GM20431 (cell line): Measurements from ENCODE around the gene PATJ.
"Not testable (repeated sequence)": the region's sequence is repeated elsewhere in the genome, so short reads cannot be mapped to it uniquely, and the experiment has no call there.

Experiments
- in situ Hi-C: fragments of 300-500 bp; cut with MseI, MboI; formaldehyde crosslinking; loops from one replicate; pipeline ENCODE4 v1.15.0; 2020; ENCODE audit warnings: low sequenced_read_pairs; ENCODE audit not compliant: unreplicated experiment

The PATJ gene

DNA sequence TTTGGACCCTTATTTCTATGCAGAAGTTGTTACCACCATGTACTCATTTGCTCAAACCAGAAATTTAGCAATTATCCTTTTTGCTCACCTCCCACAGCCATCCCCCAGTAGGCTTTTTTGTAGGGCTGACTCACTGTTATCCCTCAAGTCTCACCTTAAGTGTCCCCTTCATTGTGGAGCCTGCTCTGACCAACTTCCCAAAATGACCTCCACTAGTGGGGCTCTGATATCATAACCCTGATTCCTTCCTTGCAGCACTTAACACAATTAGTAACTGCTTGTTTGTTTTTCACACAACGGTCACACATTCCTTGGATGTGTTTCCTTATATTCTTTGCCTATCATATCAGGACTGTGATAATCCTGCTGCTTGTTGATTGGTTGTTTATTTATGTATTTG is 76.7 kb downstream of the PATJ start:
- in situ Hi-C loops: no loop called here

DNA sequence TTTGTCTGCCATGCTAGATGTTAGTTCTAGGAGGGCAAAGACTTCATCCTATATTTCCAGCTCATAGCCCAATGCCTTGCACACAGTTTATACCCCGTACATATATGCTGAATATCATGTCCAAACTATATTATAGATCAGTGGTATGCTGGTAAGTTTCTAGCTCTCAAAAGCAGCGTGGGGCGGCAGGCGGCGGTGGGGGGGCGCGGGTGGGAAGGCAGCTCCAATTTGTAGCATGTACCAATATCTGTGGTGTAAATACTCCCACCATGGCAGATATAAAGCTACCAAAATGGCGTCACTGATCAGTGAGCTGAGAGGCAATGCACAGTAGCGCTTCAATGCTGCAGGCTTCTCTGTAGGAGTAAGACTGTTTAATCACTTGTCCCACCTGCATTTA is 77.1 kb downstream of the PATJ start:
- in situ Hi-C loops: no loop called here

DNA sequence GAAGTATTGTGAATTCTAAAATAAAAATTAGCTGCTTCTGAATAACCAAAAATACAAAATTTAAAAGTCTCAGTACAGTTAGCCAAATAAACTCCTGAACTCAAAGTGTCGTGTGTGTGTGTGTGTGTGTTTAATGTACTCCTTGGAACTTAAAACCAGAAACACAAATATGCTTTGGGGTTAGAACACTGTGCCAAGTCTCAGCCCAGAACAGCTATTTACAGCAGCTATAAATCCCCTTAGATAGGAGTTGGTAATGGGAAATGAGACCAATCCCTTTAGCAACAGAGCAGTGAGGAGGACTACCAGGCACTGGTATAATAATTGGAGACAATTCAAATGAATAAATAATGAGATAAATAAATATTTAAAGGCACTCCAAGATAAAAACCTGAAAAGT is 83.1 kb downstream of the PATJ start:
- in situ Hi-C loops: no loop called here

DNA sequence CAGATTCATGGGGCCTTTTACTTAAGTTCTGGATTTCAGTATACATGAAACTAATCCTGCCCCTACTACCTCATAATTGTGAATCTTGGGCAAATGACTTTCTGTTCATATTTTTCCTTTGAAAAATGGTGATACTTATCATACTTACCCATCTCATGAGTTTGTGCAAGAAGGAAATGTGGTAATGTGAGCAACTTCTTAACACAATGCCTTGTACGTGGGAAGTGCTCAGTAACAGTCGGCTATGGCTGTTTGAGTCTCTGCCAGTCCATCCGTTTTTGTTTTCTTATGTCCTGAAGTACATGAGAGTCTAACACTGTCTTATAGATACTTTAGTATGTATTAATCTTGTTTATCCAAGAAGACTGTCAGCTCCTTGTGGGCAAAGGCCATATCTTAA is 86.5 kb downstream of the PATJ start:
- in situ Hi-C loops: no loop called here

DNA sequence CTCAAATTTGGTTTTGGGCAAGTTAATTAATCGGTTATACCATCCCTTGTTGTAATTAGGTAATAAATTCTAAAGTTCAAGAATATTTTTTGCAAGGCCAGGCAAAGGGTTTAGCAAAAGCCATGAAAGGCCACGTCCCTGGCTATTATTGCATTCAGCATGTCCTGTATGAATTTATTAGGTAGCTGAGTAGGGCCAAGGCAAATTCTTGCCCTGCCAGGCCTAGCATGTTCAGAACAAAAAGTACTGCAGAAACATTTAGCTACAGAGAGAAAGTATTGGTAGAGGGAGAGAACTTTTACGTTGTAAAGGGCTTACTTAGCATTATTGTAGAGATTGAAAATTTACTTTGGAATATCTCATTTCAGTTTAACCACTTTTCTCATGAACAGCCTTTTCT is 94.4 kb downstream of the PATJ start:
- in situ Hi-C loops: no loop called here

DNA sequence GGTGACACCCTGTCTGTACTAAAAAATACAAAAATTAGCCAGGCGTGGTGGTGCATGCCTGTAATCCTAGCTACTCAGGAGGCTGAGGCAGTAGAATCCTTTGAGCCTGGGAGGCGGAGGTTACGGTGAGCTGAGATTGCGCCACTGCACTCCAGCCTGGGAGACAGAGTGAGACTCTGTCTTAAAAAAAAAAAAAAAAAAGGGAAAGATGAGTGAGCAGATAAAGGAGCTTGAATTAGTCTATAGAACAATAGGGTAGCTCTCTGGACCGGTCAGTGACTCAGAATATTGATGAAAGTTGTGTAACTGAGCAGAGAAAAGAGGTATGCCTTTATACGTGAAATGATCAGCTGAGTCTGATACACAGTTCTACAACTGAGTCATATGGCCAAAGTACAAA is 95.3 kb downstream of the PATJ start:
- in situ Hi-C loops: not testable (repeated sequence)

DNA sequence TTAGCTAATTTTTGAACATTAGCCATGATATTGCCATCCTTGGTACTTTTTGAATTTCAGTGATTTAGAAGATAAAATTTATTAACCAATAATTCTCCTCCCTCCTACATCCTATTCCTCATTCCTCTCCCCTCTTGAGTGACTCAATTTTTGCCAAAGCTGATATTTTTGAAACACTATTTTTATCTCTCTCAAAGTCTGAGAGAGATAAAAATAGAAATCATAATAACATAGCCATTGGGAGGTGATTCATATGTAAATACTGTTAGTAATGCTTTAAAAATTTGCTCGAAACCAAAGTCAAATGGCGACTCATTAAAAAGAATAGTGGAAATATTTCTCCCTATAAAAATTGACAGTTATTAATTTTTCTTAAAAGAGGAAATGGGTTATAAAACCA is 97.4 kb downstream of the PATJ start:
- in situ Hi-C loops: no loop called here

DNA sequence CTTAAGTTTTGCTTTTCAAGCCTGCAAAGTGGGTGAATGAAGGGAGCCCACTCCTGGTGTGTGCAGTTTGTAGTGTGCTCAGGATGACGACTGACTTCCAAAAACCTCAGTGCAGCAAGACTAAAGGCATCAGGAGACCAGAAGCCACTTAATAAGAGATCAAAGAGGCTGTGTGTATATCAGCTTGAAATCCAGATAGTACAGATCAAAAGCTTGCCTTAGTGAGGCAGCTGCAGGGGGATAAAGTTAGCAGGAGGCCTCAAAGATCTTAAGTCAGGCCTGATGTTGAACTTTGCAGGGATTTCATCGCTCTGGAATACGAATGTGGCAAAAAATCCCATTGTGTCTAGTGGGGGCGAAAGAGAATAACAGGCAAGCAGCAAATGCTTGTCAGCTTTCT is 99.8 kb downstream of the PATJ start:
- in situ Hi-C loops: no loop called here

DNA sequence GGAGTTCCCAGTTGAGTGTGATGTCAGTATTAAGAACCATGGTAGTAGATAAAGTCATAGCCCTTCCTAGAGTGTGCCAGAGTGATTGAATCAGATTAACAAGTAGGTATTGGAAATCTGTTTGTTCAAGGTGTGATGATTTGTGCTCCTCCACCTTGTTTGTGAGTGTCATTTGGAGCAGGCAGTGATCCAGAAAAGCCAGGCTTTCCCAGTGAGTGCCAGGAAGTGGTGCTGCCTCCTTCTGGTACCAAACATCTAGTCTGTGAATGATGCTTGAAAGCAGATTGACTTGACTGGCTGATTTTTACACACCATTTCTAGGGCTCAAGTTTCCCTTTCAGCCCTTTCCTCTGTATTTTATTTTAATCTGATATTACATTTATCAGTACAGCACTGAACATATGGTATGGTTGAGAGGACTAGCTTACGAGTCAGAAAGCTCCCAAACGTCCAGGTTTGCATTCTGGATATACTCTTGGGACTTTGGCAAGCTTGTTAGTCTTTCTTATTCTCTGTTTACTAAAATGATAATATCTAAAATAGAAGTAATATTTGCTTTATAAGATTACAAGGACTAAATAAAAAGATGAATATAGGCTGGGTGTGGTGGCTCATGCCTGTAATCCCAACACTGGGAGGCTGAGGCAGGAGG is 100.7 kb downstream of the PATJ start:
- in situ Hi-C loops: no loop called here

DNA sequence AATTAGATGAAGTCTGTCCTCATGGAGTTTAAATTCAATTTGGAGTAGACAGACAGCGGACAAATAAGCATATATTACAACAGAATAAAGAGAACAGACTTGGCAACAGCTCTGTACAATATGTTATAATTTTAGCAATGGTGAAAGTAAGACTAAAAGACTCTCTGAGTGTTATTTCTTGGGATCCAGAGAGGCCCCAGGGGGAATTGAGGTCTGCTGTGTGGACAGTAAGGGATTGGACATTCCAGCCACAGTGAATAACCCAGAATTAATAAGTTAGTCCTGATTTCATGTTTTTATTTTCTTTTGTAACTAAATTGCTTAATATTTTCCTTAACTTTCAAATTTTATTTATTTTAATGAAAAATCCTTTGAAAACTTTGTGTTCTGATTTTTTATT is 101.7 kb downstream of the PATJ start:
- in situ Hi-C loops: no loop called here

DNA sequence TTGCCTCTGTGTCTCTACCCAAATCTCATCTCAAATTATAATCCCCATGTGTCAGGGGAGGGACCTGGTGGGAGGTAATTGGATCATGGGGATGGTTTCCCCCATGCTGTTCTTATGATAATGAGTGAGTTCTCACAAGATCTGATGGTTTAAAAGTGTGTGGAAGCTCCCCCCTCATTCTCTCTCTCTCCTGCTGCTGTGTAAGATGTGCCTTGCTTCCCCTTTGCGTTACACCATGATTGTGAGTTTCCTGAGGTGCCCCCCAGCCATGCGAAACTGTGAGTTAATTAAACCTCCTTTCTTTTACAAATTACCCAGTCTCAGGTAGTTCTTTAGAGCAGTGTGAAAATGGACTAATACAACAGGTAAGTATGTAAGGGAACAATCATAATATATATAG is 102.4 kb downstream of the PATJ start:
- in situ Hi-C loops: not testable (repeated sequence)

DNA sequence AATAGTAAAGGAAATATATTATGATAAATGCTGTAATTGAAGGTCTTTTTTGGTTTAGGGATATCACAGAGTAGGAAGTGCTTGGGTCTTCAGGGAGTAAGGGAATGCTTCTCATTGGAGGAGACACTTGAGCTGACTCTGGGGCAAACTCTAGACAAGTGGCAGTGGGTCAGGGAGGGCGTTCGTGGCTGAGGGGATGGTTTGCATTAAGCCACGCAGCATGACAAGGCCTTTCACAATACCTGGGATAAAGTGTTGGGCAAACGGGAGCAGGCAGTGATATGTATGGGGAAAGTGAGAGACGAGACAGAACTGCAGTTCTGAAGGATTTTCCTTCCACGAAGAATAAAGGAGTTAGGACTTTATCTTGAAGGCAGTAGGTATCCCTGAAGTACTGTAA is 109.0 kb downstream of the PATJ start:
- in situ Hi-C loops: no loop called here

DNA sequence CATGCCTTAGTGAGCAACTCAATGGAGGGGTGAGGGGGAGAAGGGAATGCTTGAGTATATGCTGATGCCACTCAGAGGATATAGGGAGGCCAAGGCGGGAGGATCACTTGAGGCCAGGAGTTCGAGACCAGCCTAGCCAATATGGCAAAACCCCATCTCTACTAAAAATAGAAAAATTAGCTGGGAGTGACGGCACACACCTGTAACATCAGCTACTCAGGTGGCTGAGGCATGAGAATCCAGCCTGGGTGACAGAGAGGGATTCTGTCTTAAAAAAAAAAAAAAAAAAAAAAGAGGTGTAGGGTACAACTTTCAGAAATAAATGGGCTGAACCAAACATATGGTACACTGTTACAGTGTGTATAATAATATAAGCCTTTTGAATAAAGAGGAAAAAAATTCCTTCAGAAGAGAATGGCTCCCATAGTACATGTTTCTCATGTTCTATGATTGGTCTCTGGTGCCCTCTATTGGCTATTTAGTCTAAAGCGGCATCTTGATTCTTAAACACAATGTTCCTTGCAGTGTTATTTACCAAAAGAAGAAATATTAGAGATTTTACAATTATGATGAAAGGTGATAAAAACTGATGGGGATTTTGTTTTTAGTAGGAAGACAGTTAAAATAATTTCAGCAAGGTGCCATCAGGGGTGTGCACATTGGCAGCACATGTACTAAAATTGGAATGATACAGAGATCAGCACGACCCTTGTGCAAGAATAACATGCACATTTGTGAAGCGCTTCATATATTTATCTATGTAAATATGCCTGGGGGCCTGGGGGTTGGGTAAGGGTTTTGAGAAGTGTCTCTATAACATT is 109.8 kb downstream of the PATJ start:
- in situ Hi-C loops: no loop called here

DNA sequence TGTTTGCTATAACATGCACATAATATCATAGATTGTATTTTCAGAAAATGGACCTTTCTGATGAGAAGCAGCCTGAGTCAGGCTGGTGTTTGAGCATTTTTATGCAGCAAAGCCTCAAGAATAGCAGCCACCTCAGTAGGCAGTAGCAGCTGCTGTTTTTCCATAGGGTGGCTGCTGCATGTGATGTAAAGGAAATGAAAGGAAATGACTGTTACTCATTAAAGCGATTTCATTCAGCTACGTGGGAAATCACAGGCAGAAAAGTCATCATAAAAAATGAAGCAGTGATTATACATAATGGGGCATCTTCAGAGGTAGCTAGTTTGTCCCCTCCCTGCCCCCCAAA is 110.4 kb downstream of the PATJ start:
- in situ Hi-C loops: no loop called here

DNA sequence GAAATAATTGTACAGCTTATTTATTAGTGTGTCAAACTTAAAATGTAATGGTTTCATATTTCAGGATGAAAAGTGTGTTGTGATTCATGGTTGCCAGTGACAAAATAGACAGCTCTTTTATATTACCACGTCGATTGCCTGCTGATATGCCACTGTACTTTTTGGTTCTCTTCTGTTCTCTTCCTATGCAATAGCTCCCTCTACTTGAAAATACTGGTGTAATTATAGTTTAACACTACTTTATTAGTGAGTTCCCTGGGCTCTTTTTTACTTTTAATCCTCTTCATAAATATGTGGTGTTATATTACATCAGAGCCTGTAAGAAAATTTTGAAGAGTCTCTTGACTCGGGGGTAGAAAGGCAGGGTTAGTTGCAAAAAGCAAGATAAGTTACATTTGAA is 111.3 kb downstream of the PATJ start:
- in situ Hi-C loops: no loop called here

DNA sequence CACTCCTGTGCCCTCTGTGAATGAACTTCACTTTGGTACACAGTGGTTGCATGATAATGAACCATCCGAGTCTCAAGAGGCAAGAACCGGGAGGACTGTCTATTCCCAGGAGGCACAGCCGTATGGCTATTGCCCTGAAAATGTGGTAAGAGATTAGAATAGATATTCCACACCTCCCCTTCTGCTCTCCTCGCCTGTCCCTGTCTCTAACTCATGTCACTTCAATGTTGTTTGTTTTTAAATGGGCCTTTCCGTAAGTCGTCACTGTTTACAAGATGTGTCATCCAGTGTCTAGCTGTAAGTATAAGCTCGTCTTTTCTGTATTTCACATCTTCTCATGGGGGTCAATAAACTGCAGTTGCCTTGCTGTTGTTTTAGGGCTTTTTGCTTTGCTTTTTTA is 122.2 kb downstream of the PATJ start:
- in situ Hi-C loops: no loop called here

DNA sequence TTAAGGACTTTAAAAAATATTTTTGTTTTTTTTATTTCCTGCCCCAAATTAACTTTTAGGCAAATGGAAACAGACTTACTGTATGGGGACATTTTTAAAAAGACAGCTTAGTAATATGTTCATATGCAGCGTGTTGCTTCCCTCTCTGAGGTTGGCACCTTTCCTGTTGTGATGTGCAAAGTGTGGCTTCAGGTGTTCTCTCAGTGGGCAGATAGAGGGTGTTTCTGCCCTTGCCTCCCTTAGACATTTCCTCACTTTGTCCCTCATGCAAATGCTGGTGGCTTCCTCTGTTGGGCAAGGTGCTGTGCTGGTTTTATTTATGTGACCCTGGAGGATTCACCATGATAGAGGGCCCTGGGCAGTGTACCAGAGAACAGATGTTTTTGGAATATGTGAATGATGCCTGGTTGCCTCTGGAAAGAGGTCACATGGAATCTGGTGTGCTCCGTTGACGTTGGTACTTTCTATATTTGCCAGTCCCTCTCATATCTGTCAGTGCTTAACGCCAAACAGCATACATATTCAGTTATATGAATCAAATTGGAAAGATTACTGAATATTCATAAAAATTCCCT is 123.5 kb downstream of the PATJ start:
- in situ Hi-C loops: no loop called here

DNA sequence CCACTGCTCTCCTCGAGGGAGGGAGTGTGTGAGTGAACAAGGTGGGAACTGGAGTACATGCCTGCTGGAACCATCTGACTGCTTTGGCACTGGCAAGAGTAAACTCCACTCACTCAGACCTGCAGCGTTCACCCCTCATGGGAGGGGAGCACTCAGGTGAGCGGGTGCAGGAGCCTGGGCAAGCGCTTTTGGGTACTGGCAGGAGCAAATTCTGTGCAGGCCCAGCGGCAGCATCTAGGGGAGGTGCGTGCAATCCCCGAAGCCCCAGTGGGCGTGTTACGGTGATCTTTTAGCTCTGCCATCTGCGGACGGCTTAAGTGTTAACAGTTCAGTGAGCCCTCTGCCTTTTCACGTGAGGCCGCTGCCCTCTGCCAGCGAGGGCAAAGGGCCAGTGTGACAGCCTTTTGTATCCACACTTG is 127.4 kb downstream of the PATJ start:
- in situ Hi-C loops: no loop called here

DNA sequence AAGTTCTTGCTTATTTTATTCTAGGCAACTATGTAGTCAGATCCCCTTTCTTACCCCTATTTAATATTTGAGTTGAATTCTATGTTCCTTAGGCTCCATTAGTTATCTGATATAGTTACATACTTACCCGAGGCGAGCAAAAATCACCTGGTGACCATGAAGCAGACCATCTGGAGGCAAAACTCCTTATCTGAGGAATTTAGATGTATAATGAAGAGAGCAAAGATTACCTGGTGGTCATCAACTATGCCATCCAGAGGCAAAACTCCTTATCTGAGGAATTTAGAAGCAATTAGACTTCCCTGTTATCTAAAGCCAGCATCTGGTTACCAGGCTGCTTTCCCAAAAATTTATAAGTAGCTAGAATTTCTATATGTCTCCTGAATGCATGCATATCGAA is 129.9 kb downstream of the PATJ start:
- in situ Hi-C loops: no loop called here

DNA sequence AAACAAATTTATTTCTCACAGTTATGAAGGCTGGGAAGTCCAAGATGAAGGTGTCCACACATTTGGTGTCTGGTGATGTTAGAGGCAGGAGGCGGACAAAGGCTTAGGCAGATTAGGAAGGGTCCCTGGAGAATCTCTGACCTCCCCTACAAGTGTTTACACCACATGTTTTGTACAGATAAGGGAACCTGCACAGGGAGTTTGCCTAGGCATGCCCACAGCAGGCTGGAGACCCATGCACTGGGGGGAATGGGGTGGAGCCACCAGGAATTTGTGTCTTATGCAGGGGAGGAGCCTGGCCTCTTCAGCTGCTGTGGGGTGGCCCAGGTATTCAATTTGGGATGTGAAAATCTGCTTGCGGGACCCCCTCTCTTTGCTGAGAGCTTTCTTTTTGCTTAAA is 131.3 kb downstream of the PATJ start:
- in situ Hi-C loops: no loop called here

DNA sequence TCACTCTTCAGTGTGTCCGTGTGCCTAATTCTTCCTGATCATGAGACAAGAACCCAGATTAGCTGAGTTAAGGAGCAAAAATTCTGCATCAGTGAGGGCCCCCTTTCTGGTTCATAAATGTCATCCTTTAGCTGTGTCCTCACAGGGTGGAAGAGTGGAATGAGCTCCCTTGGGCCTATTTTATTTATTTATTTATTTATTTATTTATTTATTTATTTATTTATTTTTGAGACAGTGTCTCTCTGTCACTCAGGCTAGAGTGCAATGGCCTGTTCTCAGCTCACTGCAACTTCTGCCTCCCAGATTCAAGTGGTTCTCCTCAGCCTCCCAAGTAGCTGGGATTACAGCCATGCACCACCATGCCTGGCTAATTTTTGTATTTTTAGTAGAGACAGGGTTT is 131.7 kb downstream of the PATJ start:
- in situ Hi-C loops: no loop called here

DNA sequence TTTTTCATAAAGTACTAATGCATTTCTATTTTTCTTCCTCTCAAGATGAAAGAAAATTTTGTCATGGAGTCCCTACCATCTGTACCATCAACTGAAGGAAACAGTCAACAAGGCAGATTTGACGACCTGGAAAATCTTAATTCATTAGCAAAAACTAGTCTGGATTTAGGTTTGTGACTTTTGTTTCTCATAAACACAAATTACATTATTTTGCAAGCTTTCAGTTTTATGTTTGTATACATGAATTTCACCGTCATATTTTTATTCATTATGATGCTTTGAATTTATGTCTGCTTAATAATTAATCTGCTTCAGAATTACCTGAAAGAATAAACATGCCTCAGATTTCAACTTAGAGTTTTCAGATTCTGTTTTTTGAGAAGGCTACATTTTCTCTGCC is 132.9 kb downstream of the PATJ start:
- in situ Hi-C loops: no loop called here
